ENCODE measurements around the gene UTP20. TPM values are rescaled to one million over a fixed set of nuclear protein-coding genes. Genes with fewer than 3 reads are reported as not detected.

Gene UTP20
- total RNA-seq, 1 donor from 2014 or later: 19.3 TPM

DNA sequence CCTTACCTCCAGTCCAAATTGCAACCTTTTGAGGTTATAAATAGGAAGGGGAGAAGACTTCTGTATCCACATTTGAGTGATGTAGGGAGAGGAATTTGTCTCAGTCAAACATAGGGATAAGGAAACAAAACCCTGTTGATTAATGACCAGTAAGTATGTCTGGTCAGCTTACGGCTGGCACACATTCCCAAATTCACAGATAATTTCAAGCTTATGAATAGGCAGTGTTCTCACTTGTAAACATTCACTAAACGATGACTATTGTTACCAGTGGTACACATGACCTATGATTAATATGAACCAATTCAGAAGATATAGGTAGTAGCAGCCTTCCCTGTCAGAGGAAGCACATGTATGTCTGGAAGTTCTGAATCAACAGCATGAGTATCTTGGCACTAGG lies 36.8 kb upstream of the UTP20 start:
- H3K9ac ChIP-seq (ENCODE audit: low read length): no peak overlapping the region
- FAIRE-seq: no peak
- no peak for TF ChIP-seq EZH2 (IDR thresholded peaks at IDR 0.05; ENCODE audit: insufficient read depth, low read length)
- TF ChIP-seq, protein P1, sequence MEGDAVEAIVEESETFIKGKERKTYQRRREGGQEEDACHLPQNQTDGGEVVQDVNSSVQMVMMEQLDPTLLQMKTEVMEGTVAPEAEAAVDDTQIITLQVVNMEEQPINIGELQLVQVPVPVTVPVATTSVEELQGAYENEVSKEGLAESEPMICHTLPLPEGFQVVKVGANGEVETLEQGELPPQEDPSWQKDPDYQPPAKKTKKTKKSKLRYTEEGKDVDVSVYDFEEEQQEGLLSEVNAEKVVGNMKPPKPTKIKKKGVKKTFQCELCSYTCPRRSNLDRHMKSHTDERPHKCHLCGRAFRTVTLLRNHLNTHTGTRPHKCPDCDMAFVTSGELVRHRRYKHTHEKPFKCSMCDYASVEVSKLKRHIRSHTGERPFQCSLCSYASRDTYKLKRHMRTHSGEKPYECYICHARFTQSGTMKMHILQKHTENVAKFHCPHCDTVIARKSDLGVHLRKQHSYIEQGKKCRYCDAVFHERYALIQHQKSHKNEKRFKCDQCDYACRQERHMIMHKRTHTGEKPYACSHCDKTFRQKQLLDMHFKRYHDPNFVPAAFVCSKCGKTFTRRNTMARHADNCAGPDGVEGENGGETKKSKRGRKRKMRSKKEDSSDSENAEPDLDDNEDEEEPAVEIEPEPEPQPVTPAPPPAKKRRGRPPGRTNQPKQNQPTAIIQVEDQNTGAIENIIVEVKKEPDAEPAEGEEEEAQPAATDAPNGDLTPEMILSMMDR (IDR thresholded peaks at IDR 0.05; ENCODE audit: insufficient read depth, low read depth, low read length): no peak

DNA sequence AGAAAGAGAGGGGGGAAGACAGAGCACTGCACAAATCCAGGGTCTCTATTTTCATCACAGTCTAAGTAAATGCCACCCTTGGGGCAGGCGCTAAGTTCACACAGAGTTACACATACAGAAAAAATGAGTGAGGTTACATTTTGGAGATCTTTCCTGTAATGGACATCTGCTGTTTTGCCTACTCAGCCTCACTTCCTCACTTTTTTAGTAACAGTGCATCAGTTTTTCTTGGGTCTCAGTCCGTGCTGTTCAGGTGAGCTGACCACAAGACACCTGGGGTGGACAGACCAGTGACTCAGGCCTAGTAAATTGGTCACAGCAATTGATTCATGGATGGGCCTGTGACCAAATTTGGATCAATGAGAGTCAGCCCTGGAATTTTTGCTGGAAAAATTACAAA lies 36.3 kb upstream of the UTP20 start:
- Histone ChIP-seq H3K79me2 (ENCODE audit: insufficient read depth, low read length) (no peaks in the 10 kb centered on the region), H2AFZ (ENCODE audit: low read depth, low read length) (no peak overlapping the region), H3K4me3 (ENCODE audit: insufficient read depth, low read depth, low read length) (no peak overlapping the region), H3K9ac (ENCODE audit: low read length) (no peak overlapping the region), H3K27ac (ENCODE audit: low read depth, low read length) (no peak overlapping the region), H3K4me2 (ENCODE audit: low read length) (no peak overlapping the region), H3K9me3 (ENCODE audit: insufficient read depth, low read depth, low read length) (peaks cover 4% of the 10 kb centered on the region), H3K27me3 (ENCODE audit: insufficient read depth, low read length) (no peaks in the 10 kb centered on the region), H3K36me3 (ENCODE audit: insufficient read depth, low read length) (no peaks in the 10 kb centered on the region), H3K4me1 (ENCODE audit: insufficient read depth, low read length) (no peaks in the 10 kb centered on the region), H4K20me1 (ENCODE audit: insufficient read depth, low read length) (no peaks in the 10 kb centered on the region)
- FAIRE-seq (no peak), DNase-seq (ENCODE audit: low read depth) (no peak)
- Mint-ChIP-seq H3K9me3 (ENCODE audit: unreplicated experiment) (peaks cover 3% of the 10 kb centered on the region), H3K4me1 (ENCODE audit: low read depth, unreplicated experiment) (peaks cover 9% of the 10 kb centered on the region), H3K27me3 (ENCODE audit: low read depth, unreplicated experiment) (no peaks in the 10 kb centered on the region), H3K36me3 (ENCODE audit: low read depth, unreplicated experiment) (no peaks in the 10 kb centered on the region), H3K4me3 (ENCODE audit: unreplicated experiment) (no peak overlapping the region), H3K27ac (ENCODE audit: unreplicated experiment) (no peak overlapping the region)
- TF ChIP-seq, protein P1 (IDR thresholded peaks at IDR 0.05; ENCODE audit: insufficient read depth, low read depth, low read length): no peak
- no peak for TF ChIP-seq EZH2 (IDR thresholded peaks at IDR 0.05; ENCODE audit: insufficient read depth, low read length)

More for the DNA sequence above, 36.8 kb upstream of the UTP20 start:
- no peaks in the 10 kb centered on the region for H3K27me3 ChIP-seq (ENCODE audit: insufficient read depth, low read length)
- Mint-ChIP-seq H3K27me3 (ENCODE audit: low read depth, unreplicated experiment) (no peaks in the 10 kb centered on the region), H3K4me3 (ENCODE audit: unreplicated experiment) (no peak overlapping the region), H3K36me3 (ENCODE audit: low read depth, unreplicated experiment) (no peaks in the 10 kb centered on the region), H3K9me3 (ENCODE audit: unreplicated experiment) (peaks cover 4% of the 10 kb centered on the region), H3K4me1 (ENCODE audit: low read depth, unreplicated experiment) (peaks cover 9% of the 10 kb centered on the region), H3K27ac (ENCODE audit: unreplicated experiment) (no peak overlapping the region)
- no peaks in the 10 kb centered on the region for H3K4me1 ChIP-seq (ENCODE audit: insufficient read depth, low read length)
- H4K20me1 ChIP-seq (ENCODE audit: insufficient read depth, low read length): no peaks in the 10 kb centered on the region
- no peaks in the 10 kb centered on the region for H3K79me2 ChIP-seq (ENCODE audit: insufficient read depth, low read length)
- no peak overlapping the region for H3K4me3 ChIP-seq (ENCODE audit: insufficient read depth, low read depth, low read length)
- H3K9me3 ChIP-seq (ENCODE audit: insufficient read depth, low read depth, low read length): peaks cover 4% of the 10 kb centered on the region
- no peak overlapping the region for H3K27ac ChIP-seq (ENCODE audit: low read depth, low read length)
- no peaks in the 10 kb centered on the region for H3K36me3 ChIP-seq (ENCODE audit: insufficient read depth, low read length)
- peak; percentile 75 for DNase-seq (ENCODE audit: low read depth)
- no peak overlapping the region for H2AFZ ChIP-seq (ENCODE audit: low read depth, low read length)
- no peak overlapping the region for H3K4me2 ChIP-seq (ENCODE audit: low read length)

DNA sequence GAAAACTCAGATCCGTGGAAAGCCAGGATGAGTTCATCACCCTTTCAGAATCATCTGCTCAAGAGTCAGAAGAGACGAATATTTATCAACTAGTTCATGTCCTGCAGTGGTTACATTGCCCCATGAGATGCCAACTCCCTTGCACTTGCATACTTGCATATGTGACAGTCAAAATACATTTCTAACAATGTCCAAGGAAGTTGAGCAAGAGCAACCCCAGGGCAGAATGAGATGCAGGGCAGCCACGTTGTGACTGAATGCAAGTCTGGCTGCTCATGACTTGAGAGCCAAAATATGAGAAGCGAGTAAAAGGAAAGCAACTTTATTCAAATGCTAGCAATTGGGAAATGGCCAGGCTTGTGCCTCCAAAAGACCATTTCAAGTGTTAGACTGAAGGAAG lies 23.6 kb upstream of the UTP20 start:
- Histone ChIP-seq H2AFZ (ENCODE audit: low read depth, low read length) (no peak overlapping the region), H3K4me2 (ENCODE audit: low read length) (no peak overlapping the region), H3K4me1 (ENCODE audit: insufficient read depth, low read length) (no peaks in the 10 kb centered on the region), H4K20me1 (ENCODE audit: insufficient read depth, low read length) (no peaks in the 10 kb centered on the region), H3K9me3 (ENCODE audit: insufficient read depth, low read depth, low read length) (no peaks in the 10 kb centered on the region), H3K27ac (ENCODE audit: low read depth, low read length) (no peak overlapping the region), H3K9ac (ENCODE audit: low read length) (no peak overlapping the region), H3K27me3 (ENCODE audit: insufficient read depth, low read length) (no peaks in the 10 kb centered on the region), H3K79me2 (ENCODE audit: insufficient read depth, low read length) (no peaks in the 10 kb centered on the region), H3K4me3 (ENCODE audit: insufficient read depth, low read depth, low read length) (no peak overlapping the region), H3K36me3 (ENCODE audit: insufficient read depth, low read length) (no peaks in the 10 kb centered on the region)
- Mint-ChIP-seq H3K36me3 (ENCODE audit: low read depth, unreplicated experiment) (no peaks in the 10 kb centered on the region), H3K9me3 (ENCODE audit: unreplicated experiment) (peaks cover 2% of the 10 kb centered on the region), H3K27ac (ENCODE audit: unreplicated experiment) (no peak overlapping the region), H3K4me1 (ENCODE audit: low read depth, unreplicated experiment) (no peaks in the 10 kb centered on the region), H3K4me3 (ENCODE audit: unreplicated experiment) (no peak overlapping the region), H3K27me3 (ENCODE audit: low read depth, unreplicated experiment) (peaks cover 2% of the 10 kb centered on the region)
- no peak for FAIRE-seq
- no peak for DNase-seq (ENCODE audit: low read depth)
- no peak for TF ChIP-seq EZH2 (IDR thresholded peaks at IDR 0.05; ENCODE audit: insufficient read depth, low read length)
- TF ChIP-seq, protein P1 (IDR thresholded peaks at IDR 0.05; ENCODE audit: insufficient read depth, low read depth, low read length): no peak
